T-helper 1 cell (primary cell): ENCODE measurements around the gene VWC2.

ENCODE experiments used
- DNase-seq, 5 donors: peaks; one replicate each; pipeline ENCODE4 v3.0.0-alpha.2; 2012 to 2020
- total RNA-seq, 4 donors: gene quantifications; one replicate each; lab custom pipeline; 2026; lab: John Stamatoyannopoulos, UW

The VWC2 gene
- 0 reads per million in 4 donors for total RNA-seq

- DNase-seq, result no peak
Observed at GRCh38 chr7:49773218-49773935, at the start of gene VWC2. Gene VWC2 (plus strand): TSS chr7:49773638. CDS start chr7:49775436, 1,798 bp downstream.

GRCh38 chr7:49724071-49724470 is 49.4 kb upstream of the VWC2 start:
- no peak for DNase-seq

GRCh38 chr7:49731836-49732235 is 41.6 kb upstream of the VWC2 start:
- no peak for DNase-seq

GRCh38 chr7:49762666-49763065 is 10.8 kb upstream of the VWC2 start:
- no peak for DNase-seq

GRCh38 chr7:49763791-49764190 is 9.6 kb upstream of the VWC2 start:
- DNase-seq, result no peak

GRCh38 chr7:49766966-49767365 is 6.5 kb upstream of the VWC2 start:
- DNase-seq, result no peak

- DNase-seq, result no peak
Observed at GRCh38 chr7:49767719-49768118, 5.7 kb upstream of the VWC2 start.

GRCh38 chr7:49768254-49768653 is 5.2 kb upstream of the VWC2 start:
- no peak for DNase-seq

- no peak for DNase-seq
Observed at GRCh38 chr7:49768835-49769234, 4.6 kb upstream of the VWC2 start.

- no peak for DNase-seq
Observed at GRCh38 chr7:49769285-49769857, 4.1 kb upstream of the VWC2 start.

GRCh38 chr7:49770838-49771237 is 2.6 kb upstream of the VWC2 start:
- DNase-seq, result no peak

- no peak for DNase-seq
Observed at GRCh38 chr7:49771427-49772176, 1.8 kb upstream of the VWC2 start.

GRCh38 chr7:49772916-49773217 is 571 bp upstream of the VWC2 start:
- no peak for DNase-seq

GRCh38 chr7:49773936-49774458 is 559 bp downstream of the VWC2 start:
- no peak for DNase-seq

- DNase-seq, result no peak
Observed at GRCh38 chr7:49774459-49775064, 1.1 kb downstream of the VWC2 start.

GRCh38 chr7:49775065-49775948 is 1.9 kb downstream of the VWC2 start:
- no peak for DNase-seq

- DNase-seq, result no peak
Observed at GRCh38 chr7:49775949-49776443, 2.6 kb downstream of the VWC2 start.

GRCh38 chr7:49776994-49777393 is 3.6 kb downstream of the VWC2 start:
- DNase-seq, result no peak

- DNase-seq, result no peak
Observed at GRCh38 chr7:49778731-49779270, 5.4 kb downstream of the VWC2 start.

- DNase-seq, result no peak
Observed at GRCh38 chr7:49780953-49781352, 7.5 kb downstream of the VWC2 start.

GRCh38 chr7:49781996-49782395 is 8.6 kb downstream of the VWC2 start:
- no peak for DNase-seq

- no peak for DNase-seq
Observed at GRCh38 chr7:49783446-49783845, 10.0 kb downstream of the VWC2 start.
